Sigmoid colon (tissue), 7 donors: ENCODE data around the gene YIPF6. TPM values are rescaled to one million over a fixed set of nuclear protein-coding genes. Genes with fewer than 3 reads are reported as not detected.
"Not testable (repeated sequence)": the region's sequence is repeated elsewhere in the genome, so short reads cannot be mapped to it uniquely, and the experiment has no call there.

Source experiments
- DNase-seq: peaks from one replicate; pipeline ENCODE4 v3.0.0-alpha.2; 2019
- H3K27ac ChIP-seq, 4 donors: fragments of 200-600 bp; sonication (generic); one replicate each; pipeline ENCODE4 v1.5.1; 2016 to 2019; ENCODE audit warnings: mild to moderate bottlenecking in 1 of 4
- H3K27me3 ChIP-seq, 3 donors: fragments of 200-600 bp; sonication (generic); one replicate each; pipeline ENCODE4 v1.5.1; 2019; ENCODE audit warnings: mild to moderate bottlenecking in 1 of 3
- H3K36me3 ChIP-seq, 4 donors: fragments of 200-600 bp; sonication (generic); one replicate each; pipeline ENCODE4 v1.5.1; 2016 to 2019
- H3K4me1 ChIP-seq, 4 donors: fragments of 200-600 bp; sonication (generic); one replicate each; pipeline ENCODE4 v1.5.1; 2017 to 2019
- H3K4me3 ChIP-seq, 4 donors: fragments of 200-600 bp; sonication (generic); one replicate each; pipeline ENCODE4 v1.5.1; 2017 to 2019; ENCODE audit warnings: mild to moderate bottlenecking in 2 of 4, moderate library complexity in 1 of 4
- H3K9me3 ChIP-seq, 4 donors: fragments of 200-600 bp in 3 of 4; sonication (generic) in 3 of 4; one replicate each; pipeline versions ENCODE4 v1.5.1 to v1.6.1; 2013 to 2019
- CTCF ChIP-seq, 4 experiments: fragments of 450-650 bp in 3 of 4; fragments of 200-600 bp in 1 of 4; IDR thresholded peaks; one replicate each; pipeline ENCODE4 v1.5.1; 2016 to 2019; ENCODE audit warnings: antibody characterized with exemption in 4 of 4, mild to moderate bottlenecking in 3 of 4, moderate library complexity in 2 of 4
- EP300 ChIP-seq, 4 donors: sonication (generic); formaldehyde crosslinking; IDR thresholded peaks; one replicate each; pipeline ENCODE4 v1.6.1; 2017; ENCODE audit warnings: antibody characterized with exemption in 4 of 4
- POLR2A ChIP-seq, 2 donors: fragments of 450-650 bp; IDR thresholded peaks; one replicate each; pipeline ENCODE4 v1.6.1; 2016; ENCODE audit warnings: antibody characterized with exemption in 2 of 2, mild to moderate bottlenecking in 2 of 2, moderate library complexity in 2 of 2
- POLR2AphosphoS5 ChIP-seq, 4 donors: sonication (generic); formaldehyde crosslinking; IDR thresholded peaks; one replicate each; pipeline ENCODE4 v1.6.1; 2017; ENCODE audit warnings: antibody characterized with exemption in 4 of 4
- WGBS, 2 donors: extraction: QIAGEN DNeasy Blood & Tissue Kit; methylation state at CpG; one replicate each; pipeline ENCODE4 v1.1.7; 2013; 5-methylcytosine and 5-hydroxymethylcytosine counted together
- intact Hi-C: fragments of 100-400 bp; cut with DNase I; formaldehyde crosslinking; loops from one replicate; pipeline ENCODE4 v1.15.1; 2023
- polyA plus RNA-seq, 3 donors: library from polyadenylated mRNA; stranded (reverse); fragments of 200-250 nt; gene quantifications; one replicate each; pipeline ENCODE4 v1.2.3, GENCODE V29; 2013
- total RNA-seq, 4 donors: library from RNA; depleted of rRNA; stranded (reverse); fragments of >200 nt; gene quantifications; one replicate each; pipeline ENCODE4 v1.1.0, GENCODE V29; 2016
- donor health status: healthy with polysubstance abuse.
- donor health status: Bipolar disorder and iron deficiency.
- donor health status: healthy.

YIPF6 gene
- total and polyA plus RNA-seq, 7 donors: 7.2 to 36.1 (median 21.9) TPM

GRCh38 chrX:68464796-68465195 lies 34.1 kb upstream of the YIPF6 start:
- H3K27ac ChIP-seq: no peak overlapping the region
- intact Hi-C loops: no loop called here
- no peaks in the 10 kb centered on the region for H3K4me1 ChIP-seq
- 90 to 94% methylated on average over 4 of the region's 4 CpGs for WGBS, 2 donors
- TF ChIP-seq CTCF (IDR thresholded peaks at IDR 0.05) (no peak), EP300 (IDR thresholded peaks at IDR 0.05) (no peak), POLR2AphosphoS5 (IDR thresholded peaks at IDR 0.05) (no peak), POLR2A (IDR thresholded peaks at IDR 0.05) (no peak)
- DNase-seq: no peak
- no peaks in the 10 kb centered on the region for H3K36me3 ChIP-seq
- H3K27me3 ChIP-seq: no peaks in the 10 kb centered on the region
- no peaks in the 10 kb centered on the region for H3K9me3 ChIP-seq
- no peak overlapping the region for H3K4me3 ChIP-seq

GRCh38 chrX:68480969-68481368 lies 17.9 kb upstream of the YIPF6 start:
- Histone ChIP-seq H3K27me3 (no peaks in the 10 kb centered on the region), H3K4me1 (no peaks in the 10 kb centered on the region), H3K4me3 (no peak overlapping the region), H3K27ac (no peak overlapping the region), H3K9me3 (no peaks in the 10 kb centered on the region), H3K36me3 (no peaks in the 10 kb centered on the region)
- TF ChIP-seq CTCF (IDR thresholded peaks at IDR 0.05) (no peak), EP300 (IDR thresholded peaks at IDR 0.05) (no peak), POLR2AphosphoS5 (IDR thresholded peaks at IDR 0.05) (no peak), POLR2A (IDR thresholded peaks at IDR 0.05) (no peak)
- DNase-seq: no peak
- 82 to 96% methylated on average over 1 of the region's 1 CpG for WGBS, 2 donors
- intact Hi-C loops: no loop called here

GRCh38 chrX:68486198-68486597 lies 12.7 kb upstream of the YIPF6 start:
- intact Hi-C loops, DNase-seq, H3K9me3 ChIP-seq, H3K36me3 ChIP-seq, H3K27me3 ChIP-seq, H3K4me3 ChIP-seq, H3K4me1 ChIP-seq, H3K27ac ChIP-seq: not testable (repeated sequence)
- WGBS, 2 donors: 95 to 100% methylated on average over 2 to 3 of the region's 3 CpGs

- DNase-seq: no peak
- Histone ChIP-seq H3K9me3 (no peaks in the 10 kb centered on the region), H3K4me3 (no peak overlapping the region), H3K27me3 (no peaks in the 10 kb centered on the region), H3K4me1 (no peaks in the 10 kb centered on the region), H3K27ac (no peak overlapping the region), H3K36me3 (no peaks in the 10 kb centered on the region)
- TF ChIP-seq POLR2A (IDR thresholded peaks at IDR 0.05): no peak
- no peak for TF ChIP-seq EP300 (IDR thresholded peaks at IDR 0.05)
- no peak for TF ChIP-seq CTCF (IDR thresholded peaks at IDR 0.05)
- TF ChIP-seq POLR2AphosphoS5 (IDR thresholded peaks at IDR 0.05): no peak
- intact Hi-C loops: no loop called here
- 13 to 54% methylated on average over 4 of the region's 4 CpGs for WGBS, 2 donors
Measured at GRCh38 chrX:68487254-68487653, 11.6 kb upstream of the YIPF6 start.

GRCh38 chrX:68487924-68488323 lies 10.9 kb upstream of the YIPF6 start:
- H3K27me3 ChIP-seq: no peaks in the 10 kb centered on the region
- intact Hi-C loops: no loop called here
- TF ChIP-seq POLR2AphosphoS5 (IDR thresholded peaks at IDR 0.05): no peak
- TF ChIP-seq POLR2A (IDR thresholded peaks at IDR 0.05): no peak
- TF ChIP-seq EP300 (IDR thresholded peaks at IDR 0.05): no peak
- no peak for TF ChIP-seq CTCF (IDR thresholded peaks at IDR 0.05)
- no peak overlapping the region for H3K4me3 ChIP-seq
- no peaks in the 10 kb centered on the region for H3K4me1 ChIP-seq
- no peak for DNase-seq
- H3K36me3 ChIP-seq: no peaks in the 10 kb centered on the region
- H3K27ac ChIP-seq: no peak overlapping the region
- H3K9me3 ChIP-seq: no peaks in the 10 kb centered on the region
- WGBS, 2 donors: 64 to 80% methylated on average over 1 of the region's 1 CpG
